GM21360 (cell line): Measurements from ENCODE around the gene CACNA2D2.

Experiments used
- ATAC-seq: cut with Tn5 transposase; IDR thresholded peaks from one replicate; pipeline ENCODE4 v1.9.1; 2021; ENCODE audit warnings: mild to moderate bottlenecking, moderate library complexity; ENCODE audit not compliant: unreplicated experiment

The CACNA2D2 gene

DNA sequence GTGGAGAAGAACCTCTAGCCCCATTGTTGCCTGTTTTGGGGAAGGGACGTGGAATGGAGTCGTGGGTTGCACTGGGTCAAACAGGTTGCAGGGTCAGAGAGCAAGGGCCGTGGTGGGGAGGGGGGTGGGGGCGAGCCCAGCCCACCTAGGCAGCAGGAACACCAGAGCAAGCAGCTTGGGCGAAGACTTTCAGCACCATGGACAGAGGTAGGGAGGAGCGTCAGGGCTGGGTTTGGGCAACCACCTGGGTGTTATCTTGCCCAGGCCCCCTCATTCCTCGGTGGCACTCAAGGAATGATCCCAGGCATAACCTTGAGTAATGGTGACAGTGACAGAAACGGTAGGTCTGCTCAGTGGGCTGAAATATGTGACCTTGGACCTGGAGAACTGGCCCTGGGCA, 98.2 kb downstream of the CACNA2D2 start:
- ATAC-seq, result no peak

GRCh38 chr3:50401978-50402595, 101.3 kb downstream of the CACNA2D2 start:
- ATAC-seq, result no peak

GRCh38 chr3:50396502-50396901, 106.9 kb downstream of the CACNA2D2 start:
- ATAC-seq, result no peak

- ATAC-seq, result no peak
These were observed 108.2 kb downstream of the CACNA2D2 start for GRCh38 chr3:50395070-50395860.

DNA sequence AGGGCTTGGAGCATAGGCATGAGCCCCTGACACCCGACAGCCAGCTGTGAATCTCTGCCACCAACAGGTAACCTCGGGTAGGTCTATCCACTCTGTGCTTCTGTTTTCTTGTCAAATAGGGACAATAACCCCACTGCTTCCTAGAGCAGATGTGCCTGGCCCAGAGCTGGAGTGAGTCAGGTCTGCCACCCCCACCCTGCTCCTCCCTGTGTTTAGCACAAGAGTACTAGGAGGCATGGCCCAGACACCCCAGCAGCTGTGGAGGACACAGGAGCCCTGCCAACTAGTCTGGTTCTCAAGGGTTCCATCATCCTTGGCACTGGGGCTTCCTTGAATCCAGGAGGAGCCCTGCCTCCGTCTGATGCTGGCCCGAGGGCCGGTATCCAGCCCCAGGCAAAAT, 110.4 kb downstream of the CACNA2D2 start:
- no peak for ATAC-seq

DNA sequence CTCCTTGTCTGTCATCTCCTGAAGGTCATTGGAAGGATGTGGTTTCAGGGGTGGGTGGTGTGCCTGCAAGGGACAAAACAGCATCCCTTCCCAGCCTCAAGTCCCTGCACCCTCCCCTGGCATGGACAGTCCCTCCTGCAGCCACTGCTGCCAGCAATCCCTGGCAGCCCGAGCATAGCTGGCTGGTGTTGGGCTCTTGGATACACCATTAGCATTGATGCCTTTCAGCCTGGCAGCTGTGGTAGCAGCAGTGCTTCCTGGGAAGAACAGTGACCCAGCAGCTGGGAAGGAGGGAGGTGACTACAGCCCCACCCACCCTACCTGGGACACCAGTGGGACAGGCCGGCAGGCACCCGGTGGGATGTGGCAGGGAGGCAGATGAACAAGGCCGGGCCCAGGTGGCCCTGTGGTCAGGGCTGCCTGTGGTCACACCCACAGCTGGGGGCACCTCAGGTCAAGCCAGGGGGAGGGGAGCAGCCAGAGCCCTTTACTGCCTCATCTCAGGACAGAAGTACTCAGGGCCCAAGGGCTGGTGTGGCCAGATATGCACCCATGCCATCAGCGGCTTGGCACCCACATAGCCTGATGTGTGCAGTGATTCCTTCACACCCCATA, 111.2 kb downstream of the CACNA2D2 start:
- ATAC-seq, result no peak

DNA sequence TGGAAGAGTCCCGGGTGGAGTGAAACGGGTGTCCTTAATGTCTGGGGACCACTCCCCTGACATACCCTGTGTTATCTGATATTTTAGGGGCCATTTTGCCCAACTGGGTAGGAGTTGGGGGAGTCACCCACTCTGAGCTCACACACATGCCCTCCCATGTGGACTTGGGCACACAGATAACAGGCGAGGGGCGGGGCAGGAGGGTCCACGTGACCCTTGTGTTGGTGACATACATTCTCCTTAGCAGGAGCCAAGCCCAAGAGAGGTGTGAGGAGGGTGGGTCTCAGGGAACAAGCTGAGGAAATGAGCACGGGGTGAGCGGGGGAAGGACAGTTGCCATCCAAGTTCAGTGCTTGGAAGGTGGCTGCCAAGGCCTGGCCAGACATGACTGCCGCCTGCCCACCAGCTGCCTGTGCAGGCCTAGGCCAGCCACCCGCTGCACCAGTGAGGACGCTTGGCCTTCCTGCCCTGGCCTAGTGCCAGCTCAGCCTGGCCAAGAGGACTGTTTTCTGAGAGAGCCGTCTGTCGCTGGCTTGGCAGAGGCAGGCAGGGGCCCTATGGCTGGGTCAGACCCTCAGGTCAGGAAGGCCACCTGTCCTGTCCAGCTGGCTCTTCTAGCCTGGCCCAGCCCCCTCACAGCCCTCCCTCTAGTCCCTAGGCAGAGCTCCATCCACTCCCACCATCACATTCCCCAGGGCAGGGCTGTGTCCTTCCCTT, 112.8 kb downstream of the CACNA2D2 start:
- no peak for ATAC-seq

- ATAC-seq, result no peak
These were observed 114.0 kb downstream of the CACNA2D2 start for GRCh38 chr3:50389414-50389767.

DNA sequence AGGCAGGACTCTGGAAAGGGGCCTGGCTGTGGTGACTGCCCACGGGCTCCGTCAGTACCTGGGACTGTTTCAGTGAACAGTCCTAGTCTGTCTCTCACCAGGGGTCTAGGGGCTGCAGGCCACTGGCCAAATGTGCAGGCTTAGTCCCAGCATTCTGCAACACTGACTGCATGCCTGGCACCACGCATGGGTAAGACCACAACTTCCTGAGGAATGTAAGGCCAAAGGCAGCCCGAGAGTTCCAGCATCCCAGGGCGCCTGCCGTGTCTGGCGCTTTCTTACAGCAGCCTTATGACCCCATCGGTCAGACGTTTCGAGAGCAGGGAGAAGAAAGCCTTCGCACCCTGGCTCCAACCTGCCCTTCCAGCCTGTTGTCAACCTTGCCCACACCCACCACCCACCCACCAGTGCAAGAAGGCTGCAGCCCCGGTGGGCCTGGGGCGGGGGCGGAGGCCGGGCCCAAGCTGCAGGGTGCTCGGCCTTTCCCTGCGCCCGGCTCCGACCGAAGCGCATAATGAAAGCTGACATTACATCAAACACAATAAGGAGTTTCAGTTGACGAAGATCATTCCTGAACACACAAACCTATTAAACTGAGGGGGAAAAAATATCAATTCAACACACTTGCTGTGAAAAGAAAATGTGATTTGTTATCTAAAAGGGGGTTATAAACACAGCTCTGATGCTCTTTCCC, 114.6 kb downstream of the CACNA2D2 start:
- ATAC-seq, result no peak

DNA sequence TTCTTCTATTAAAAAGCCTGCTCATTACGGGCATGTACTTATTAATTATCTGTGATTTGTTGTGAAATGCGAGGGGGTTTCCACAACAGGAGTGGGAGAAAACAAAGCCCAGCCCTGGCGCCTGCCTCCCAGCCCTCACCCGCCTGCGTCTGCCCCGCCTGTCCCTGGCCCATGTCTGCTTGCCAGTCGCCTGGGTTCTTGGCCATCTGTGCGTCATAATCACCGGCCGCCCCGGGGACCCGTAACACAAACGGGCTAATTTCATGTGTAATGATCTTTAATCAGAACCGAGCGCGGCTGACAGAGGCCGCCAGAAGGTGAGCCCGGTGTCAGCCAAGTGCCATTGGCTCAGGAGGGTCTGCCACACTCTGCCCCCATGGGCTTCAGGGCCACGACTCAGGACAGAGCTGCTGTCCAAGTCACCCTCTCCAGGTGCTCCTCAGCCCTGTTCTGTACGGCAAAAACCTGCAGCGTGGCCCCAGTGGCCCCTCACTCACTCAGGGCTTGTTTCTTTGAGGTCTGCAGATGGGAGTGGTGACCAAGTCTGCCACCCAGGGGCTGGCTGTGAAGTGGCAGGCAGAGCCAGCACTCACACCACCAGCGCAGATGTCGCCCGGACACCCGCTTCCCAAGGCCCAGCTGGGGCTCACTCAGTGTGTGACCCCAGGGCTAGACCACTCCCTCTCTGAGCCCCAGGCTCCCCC, 115.3 kb downstream of the CACNA2D2 start:
- no peak for ATAC-seq

GRCh38 chr3:50385754-50386153, 117.7 kb downstream of the CACNA2D2 start:
- ATAC-seq, result no peak

GRCh38 chr3:50383750-50384149, 119.7 kb downstream of the CACNA2D2 start:
- ATAC-seq, result no peak

DNA sequence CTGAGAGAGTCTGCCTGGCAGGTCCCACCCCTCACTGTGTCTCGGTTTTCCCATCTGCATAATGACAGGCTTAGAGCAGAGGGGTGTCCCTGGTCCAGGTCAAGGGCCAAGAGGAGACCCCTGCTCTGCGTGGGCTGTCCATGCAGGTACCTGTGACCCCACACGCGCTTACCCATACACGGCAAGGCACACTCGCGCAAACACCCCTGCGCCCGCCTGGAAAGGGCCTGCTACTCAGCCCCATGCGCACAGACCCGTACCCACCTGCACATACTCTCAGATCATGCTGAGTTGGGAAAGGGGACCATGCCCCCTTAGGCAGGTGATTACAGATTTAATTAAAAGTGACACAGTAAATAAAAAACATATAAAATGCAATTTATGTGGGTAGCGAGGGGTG, 120.7 kb downstream of the CACNA2D2 start:
- ATAC-seq, result no peak

DNA sequence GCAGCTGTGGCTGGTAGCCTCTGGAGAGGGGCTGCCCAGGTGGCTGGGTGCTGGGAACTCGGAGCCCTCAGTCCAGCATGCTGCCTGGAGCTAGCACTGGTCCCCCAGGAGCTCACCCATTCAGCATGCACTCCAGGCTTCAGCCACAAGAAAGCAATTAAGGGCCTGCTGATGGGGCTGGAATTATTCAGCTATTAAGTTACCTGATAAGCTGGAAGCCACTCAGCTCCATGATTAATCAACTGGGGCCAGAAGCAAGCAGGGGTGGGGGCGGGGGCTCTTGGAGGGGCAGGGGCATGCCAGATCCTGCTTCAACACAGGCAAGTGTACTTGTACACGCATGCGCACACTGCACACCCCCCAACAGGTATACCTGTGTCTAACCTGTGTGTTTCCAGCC, 122.1 kb downstream of the CACNA2D2 start:
- no peak for ATAC-seq

- no peak for ATAC-seq
These were observed 122.9 kb downstream of the CACNA2D2 start for GRCh38 chr3:50380405-50381085.

DNA sequence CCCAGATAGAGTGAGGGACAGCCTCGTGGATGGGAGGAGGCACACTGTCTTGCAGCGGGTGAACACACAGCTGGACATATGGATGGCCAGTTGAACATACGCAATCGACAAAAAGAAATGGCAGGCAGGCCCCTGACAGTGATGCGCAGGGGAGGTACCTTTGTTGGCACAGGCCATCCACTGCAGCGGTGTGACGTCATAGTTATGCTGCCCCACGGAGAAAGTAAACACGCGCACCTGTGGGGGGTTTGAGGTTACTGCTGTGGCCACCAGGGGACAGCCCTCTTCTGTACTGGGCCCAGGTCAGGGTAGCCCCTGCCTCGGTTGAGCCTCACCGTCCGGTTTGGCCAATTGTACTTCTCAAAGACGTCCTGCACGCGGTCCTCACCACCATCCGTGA, 124.7 kb downstream of the CACNA2D2 start:
- ATAC-seq, result no peak

DNA sequence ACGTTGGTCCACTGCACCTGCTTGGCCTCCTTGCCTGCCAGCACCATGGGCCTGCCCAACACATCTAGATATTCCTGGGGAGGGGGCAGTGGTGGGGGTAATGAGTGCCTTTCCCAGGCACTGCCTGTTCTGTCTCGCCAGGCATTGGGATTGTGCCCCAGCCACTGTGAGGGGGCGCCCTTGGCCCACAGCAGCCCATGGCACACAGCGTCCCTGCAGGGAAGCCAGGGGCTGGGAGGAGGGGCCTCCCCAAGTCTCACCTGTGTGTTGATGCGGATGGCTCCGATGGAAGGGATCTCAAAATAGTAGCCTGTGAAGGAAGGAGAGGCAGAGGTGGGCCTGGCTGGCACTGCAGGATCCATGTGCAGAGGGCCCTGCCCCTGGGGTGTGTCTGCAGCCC, 125.4 kb downstream of the CACNA2D2 start:
- no peak for ATAC-seq

- ATAC-seq, result no peak
These were observed 128.0 kb downstream of the CACNA2D2 start for GRCh38 chr3:50375258-50375931.
